HL-60 (cell line): ENCODE data around the gene REPS2.

Experiments
- POLR2AphosphoS5 ChIP-seq: IDR thresholded peaks from 2 replicates; pipeline ENCODE4 v1.6.1; 2012; ENCODE audit warnings: low read depth
- TF ChIP-seq, protein P1 (sequence below): IDR thresholded peaks from one replicate; pipeline ENCODE4 v1.5.1; 2011; ENCODE audit warnings: low read length, control low read depth, inconsistent platforms; ENCODE audit not compliant: insufficient read depth

DNA sequence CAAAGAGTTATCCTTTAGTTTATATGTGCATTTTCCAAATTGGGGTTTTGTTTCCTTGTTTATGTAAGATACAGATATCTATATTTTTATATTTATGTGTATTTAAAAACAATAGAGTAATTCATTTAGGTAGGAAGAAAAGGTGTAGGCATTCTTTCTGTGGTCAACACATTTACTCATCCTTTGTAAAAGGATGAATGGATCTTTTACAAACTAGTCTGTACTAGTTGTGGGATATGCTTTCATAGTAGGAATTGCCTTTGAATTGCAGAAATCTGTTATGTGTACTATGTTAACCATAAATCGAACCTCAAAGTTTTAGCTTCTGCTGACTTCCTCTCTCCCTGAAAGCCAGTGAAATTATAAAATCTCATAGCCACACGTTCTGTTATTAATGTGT is 128.5 kb downstream of the REPS2 start:
- TF ChIP-seq, protein P1, sequence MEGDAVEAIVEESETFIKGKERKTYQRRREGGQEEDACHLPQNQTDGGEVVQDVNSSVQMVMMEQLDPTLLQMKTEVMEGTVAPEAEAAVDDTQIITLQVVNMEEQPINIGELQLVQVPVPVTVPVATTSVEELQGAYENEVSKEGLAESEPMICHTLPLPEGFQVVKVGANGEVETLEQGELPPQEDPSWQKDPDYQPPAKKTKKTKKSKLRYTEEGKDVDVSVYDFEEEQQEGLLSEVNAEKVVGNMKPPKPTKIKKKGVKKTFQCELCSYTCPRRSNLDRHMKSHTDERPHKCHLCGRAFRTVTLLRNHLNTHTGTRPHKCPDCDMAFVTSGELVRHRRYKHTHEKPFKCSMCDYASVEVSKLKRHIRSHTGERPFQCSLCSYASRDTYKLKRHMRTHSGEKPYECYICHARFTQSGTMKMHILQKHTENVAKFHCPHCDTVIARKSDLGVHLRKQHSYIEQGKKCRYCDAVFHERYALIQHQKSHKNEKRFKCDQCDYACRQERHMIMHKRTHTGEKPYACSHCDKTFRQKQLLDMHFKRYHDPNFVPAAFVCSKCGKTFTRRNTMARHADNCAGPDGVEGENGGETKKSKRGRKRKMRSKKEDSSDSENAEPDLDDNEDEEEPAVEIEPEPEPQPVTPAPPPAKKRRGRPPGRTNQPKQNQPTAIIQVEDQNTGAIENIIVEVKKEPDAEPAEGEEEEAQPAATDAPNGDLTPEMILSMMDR, result no peak
- TF ChIP-seq POLR2AphosphoS5, result no peak
